ENCODE measurements around the gene SHROOM3.
A peak's percentile ranks its signal among the peaks of the same experiment; 100 is the strongest.

SHROOM3 gene

GRCh38 chr4:76550966-76551780, 116.1 kb downstream of the SHROOM3 start:
- peak overlapping the region in 1 of 2 experiments; percentile 30 for H3K14ac ChIP-seq (ENCODE audit: low read length in 2 of 2)
- 56% methylated on average over 5 of the region's 8 CpGs for WGBS

GRCh38 chr4:76554630-76555029, 119.6 kb downstream of the SHROOM3 start:
- Histone ChIP-seq H2BK120ac (ENCODE audit: low read depth, low read length) (no peak overlapping the region), H3K4me3 (ENCODE audit: insufficient read depth in 1 of 2, low read depth in 1 of 2, low read length in 2 of 2) (no peak overlapping the region), H3K9me3 (ENCODE audit: control insufficient read depth, low read length) (no peaks in the 10 kb centered on the region), H2AK5ac (ENCODE audit: low read length, severe bottlenecking) (no peak overlapping the region), H3K18ac (ENCODE audit: low read depth in 1 of 2, low read length in 2 of 2) (no peak overlapping the region), H3K4ac (ENCODE audit: low read depth in 1 of 2, low read length in 2 of 2) (no peak overlapping the region), H3K9ac (ENCODE audit: low read length) (no peak overlapping the region), H2AFZ (ENCODE audit: low read depth, low read length) (no peak overlapping the region), H2BK5ac (ENCODE audit: low read depth, low read length, poor library complexity, severe bottlenecking) (no peak overlapping the region), H3K27me3 (ENCODE audit: control insufficient read depth in 1 of 2, insufficient read depth in 1 of 2, low read length in 2 of 2) (no peaks in the 10 kb centered on the region), H3K79me1 (replicated peaks; ENCODE audit: low read length, poor library complexity, severe bottlenecking) (no peaks in the 10 kb centered on the region), H3K27ac (ENCODE audit: low read length, poor library complexity, severe bottlenecking) (no peak overlapping the region), H3K23ac (ENCODE audit: low read length in 2 of 2) (no peak overlapping the region), H3K4me1 (ENCODE audit: control insufficient read depth, insufficient read depth, low read depth, low read length) (peaks cover 7% of the 10 kb centered on the region), H2BK15ac (ENCODE audit: low read depth, poor library complexity, severe bottlenecking) (no peak overlapping the region), H4K8ac (ENCODE audit: low read length) (no peak overlapping the region), H4K91ac (ENCODE audit: low read length) (no peak overlapping the region), H3K14ac (ENCODE audit: low read length in 2 of 2) (no peak overlapping the region), H3K4me2 (ENCODE audit: low read length, poor library complexity, severe bottlenecking) (no peak overlapping the region), H2BK12ac (ENCODE audit: low read length in 2 of 2) (no peak overlapping the region), H3K36me3 (ENCODE audit: control insufficient read depth in 1 of 2, insufficient read depth in 2 of 2, low read depth in 1 of 2, low read length in 2 of 2) (no peaks in the 10 kb centered on the region)
- no peak for DNase-seq
- 96% methylated on average over 9 of the region's 10 CpGs for WGBS

More at GRCh38 chr4:76550966-76551780, 116.1 kb downstream of the SHROOM3 start:
- no peaks in the 10 kb centered on the region for H3K27me3 ChIP-seq (ENCODE audit: control insufficient read depth in 1 of 2, insufficient read depth in 1 of 2, low read length in 2 of 2)
- no peak overlapping the region for H2BK15ac ChIP-seq (ENCODE audit: low read depth, poor library complexity, severe bottlenecking)
- H3K4ac ChIP-seq (ENCODE audit: low read depth in 1 of 2, low read length in 2 of 2) = no peak overlapping the region
- H3K9ac ChIP-seq (ENCODE audit: low read length) = no peak overlapping the region
- peak; percentile 70 for DNase-seq
- no peaks in the 10 kb centered on the region for H3K9me3 ChIP-seq (ENCODE audit: control insufficient read depth, low read length)
- H4K8ac ChIP-seq (ENCODE audit: low read length) = no peak overlapping the region
- peak overlapping the region; percentile 92 for H2AK5ac ChIP-seq (ENCODE audit: low read length, severe bottlenecking)
- H3K27ac ChIP-seq (ENCODE audit: low read length, poor library complexity, severe bottlenecking) = peak overlapping the region; percentile 70
- no peaks in the 10 kb centered on the region for H3K36me3 ChIP-seq (ENCODE audit: control insufficient read depth in 1 of 2, insufficient read depth in 2 of 2, low read depth in 1 of 2, low read length in 2 of 2)
- no peak overlapping the region for H2AFZ ChIP-seq (ENCODE audit: low read depth, low read length)
- H2BK120ac ChIP-seq (ENCODE audit: low read depth, low read length) = no peak overlapping the region
- peak overlapping the region in 1 of 2 experiments; percentile 59 for H2BK12ac ChIP-seq (ENCODE audit: low read length in 2 of 2)
- H3K79me1 ChIP-seq (replicated peaks; ENCODE audit: low read length, poor library complexity, severe bottlenecking) = no peaks in the 10 kb centered on the region
- no peak overlapping the region for H3K4me3 ChIP-seq (ENCODE audit: insufficient read depth in 1 of 2, low read depth in 1 of 2, low read length in 2 of 2)
- H3K23ac ChIP-seq (ENCODE audit: low read length in 2 of 2) = no peak overlapping the region
- no peak overlapping the region for H3K4me2 ChIP-seq (ENCODE audit: low read length, poor library complexity, severe bottlenecking)
- peaks cover 14% of the 10 kb centered on the region for H3K4me1 ChIP-seq (ENCODE audit: control insufficient read depth, insufficient read depth, low read depth, low read length)
- H4K91ac ChIP-seq (ENCODE audit: low read length) = no peak overlapping the region
- H2BK5ac ChIP-seq (ENCODE audit: low read depth, low read length, poor library complexity, severe bottlenecking) = peak overlapping the region; percentile 66
- H3K18ac ChIP-seq (ENCODE audit: low read depth in 1 of 2, low read length in 2 of 2) = peak overlapping the region in 1 of 2 experiments; percentile 60

GRCh38 chr4:76556452-76556851, 121.4 kb downstream of the SHROOM3 start:
- 100% methylated on average over 1 of the region's 1 CpG for WGBS
- Histone ChIP-seq H2BK12ac (ENCODE audit: low read length in 2 of 2) (peak overlapping the region in 1 of 2 experiments; percentile 75), H3K4me1 (ENCODE audit: control insufficient read depth, insufficient read depth, low read depth, low read length) (peaks cover 2% of the 10 kb centered on the region), H2BK15ac (ENCODE audit: low read depth, poor library complexity, severe bottlenecking) (peak overlapping the region; percentile 33), H4K8ac (ENCODE audit: low read length) (peak overlapping the region; percentile 51), H3K9me3 (ENCODE audit: control insufficient read depth, low read length) (no peaks in the 10 kb centered on the region), H2BK5ac (ENCODE audit: low read depth, low read length, poor library complexity, severe bottlenecking) (no peak overlapping the region), H3K18ac (ENCODE audit: low read depth in 1 of 2, low read length in 2 of 2) (peak overlapping the region in 1 of 2 experiments; percentile 55), H3K9ac (ENCODE audit: low read length) (no peak overlapping the region), H3K27me3 (ENCODE audit: control insufficient read depth in 1 of 2, insufficient read depth in 1 of 2, low read length in 2 of 2) (no peaks in the 10 kb centered on the region), H3K27ac (ENCODE audit: low read length, poor library complexity, severe bottlenecking) (no peak overlapping the region), H3K4ac (ENCODE audit: low read depth in 1 of 2, low read length in 2 of 2) (no peak overlapping the region), H3K4me2 (ENCODE audit: low read length, poor library complexity, severe bottlenecking) (no peak overlapping the region), H2AK5ac (ENCODE audit: low read length, severe bottlenecking) (no peak overlapping the region), H3K14ac (ENCODE audit: low read length in 2 of 2) (no peak overlapping the region), H2AFZ (ENCODE audit: low read depth, low read length) (no peak overlapping the region), H3K4me3 (ENCODE audit: insufficient read depth in 1 of 2, low read depth in 1 of 2, low read length in 2 of 2) (no peak overlapping the region), H3K23ac (ENCODE audit: low read length in 2 of 2) (no peak overlapping the region), H2BK120ac (ENCODE audit: low read depth, low read length) (no peak overlapping the region), H3K79me1 (replicated peaks; ENCODE audit: low read length, poor library complexity, severe bottlenecking) (no peaks in the 10 kb centered on the region), H4K91ac (ENCODE audit: low read length) (peak overlapping the region; percentile 45), H3K36me3 (ENCODE audit: control insufficient read depth in 1 of 2, insufficient read depth in 2 of 2, low read depth in 1 of 2, low read length in 2 of 2) (no peaks in the 10 kb centered on the region)
- no peak for DNase-seq

GRCh38 chr4:76558396-76559235, 123.6 kb downstream of the SHROOM3 start:
- Histone ChIP-seq H2BK12ac (ENCODE audit: low read length in 2 of 2) (no peak overlapping the region), H2BK15ac (ENCODE audit: low read depth, poor library complexity, severe bottlenecking) (no peak overlapping the region), H3K9me3 (ENCODE audit: control insufficient read depth, low read length) (no peaks in the 10 kb centered on the region), H3K79me1 (replicated peaks; ENCODE audit: low read length, poor library complexity, severe bottlenecking) (no peaks in the 10 kb centered on the region), H2AFZ (ENCODE audit: low read depth, low read length) (no peak overlapping the region), H4K8ac (ENCODE audit: low read length) (no peak overlapping the region), H3K36me3 (ENCODE audit: control insufficient read depth in 1 of 2, insufficient read depth in 2 of 2, low read depth in 1 of 2, low read length in 2 of 2) (no peaks in the 10 kb centered on the region), H3K4me3 (ENCODE audit: insufficient read depth in 1 of 2, low read depth in 1 of 2, low read length in 2 of 2) (no peak overlapping the region), H3K27me3 (ENCODE audit: control insufficient read depth in 1 of 2, insufficient read depth in 1 of 2, low read length in 2 of 2) (no peaks in the 10 kb centered on the region), H3K4ac (ENCODE audit: low read depth in 1 of 2, low read length in 2 of 2) (no peak overlapping the region), H2BK5ac (ENCODE audit: low read depth, low read length, poor library complexity, severe bottlenecking) (no peak overlapping the region), H3K27ac (ENCODE audit: low read length, poor library complexity, severe bottlenecking) (no peak overlapping the region), H3K4me2 (ENCODE audit: low read length, poor library complexity, severe bottlenecking) (no peak overlapping the region), H2BK120ac (ENCODE audit: low read depth, low read length) (no peak overlapping the region), H3K4me1 (ENCODE audit: control insufficient read depth, insufficient read depth, low read depth, low read length) (peaks cover 5% of the 10 kb centered on the region), H3K23ac (ENCODE audit: low read length in 2 of 2) (no peak overlapping the region), H2AK5ac (ENCODE audit: low read length, severe bottlenecking) (peak overlapping the region; percentile 85), H3K18ac (ENCODE audit: low read depth in 1 of 2, low read length in 2 of 2) (no peak overlapping the region), H3K9ac (ENCODE audit: low read length) (no peak overlapping the region), H4K91ac (ENCODE audit: low read length) (no peak overlapping the region), H3K14ac (ENCODE audit: low read length in 2 of 2) (peak overlapping the region in 1 of 2 experiments; percentile 24)
- WGBS = 54% methylated on average over 2 of the region's 5 CpGs
- DNase-seq = no peak
